ENCODE data around the gene AMFR. TPM values are rescaled to one million over a fixed set of nuclear protein-coding genes. Genes with fewer than 3 reads are reported as not detected.

The AMFR gene
- total and polyA plus RNA-seq, 2 of the 8 experiments (the other 6 are each of a cell fraction or from before 2014, with no cell fraction given), result 18.6 to 21.7 TPM

- DNase-seq (ENCODE audit: low read depth in 1 of 2, low spot score in 2 of 2) (no peak), FAIRE-seq (no peak)
- H4K91ac ChIP-seq (replicated peaks; ENCODE audit: insufficient read length, low read length), result peak overlapping the region; percentile 75
- H2AK5ac ChIP-seq (ENCODE audit: low read depth, low read length), result no peak overlapping the region
- no peak overlapping the region for H2BK12ac ChIP-seq (ENCODE audit: low read depth, low read length)
- H2BK120ac ChIP-seq (replicated peaks; ENCODE audit: low read depth, low read length), result peak overlapping the region; percentile 76
- H3K4me2 ChIP-seq (ENCODE audit: insufficient read depth in 1 of 2, low read depth in 2 of 2, low read length in 2 of 2), result peak overlapping the region; percentile 25 to 48; a peak in 2 of 4 replicates
- TF ChIP-seq POLR2A (IDR thresholded peaks at IDR 0.05; ENCODE audit: control extremely low read depth in 1 of 2, low read depth in 2 of 2, low read length in 2 of 2) (0 out of 3 replicates have a peak, but pooled peaks of 1 of the 2 experiments have one; percentile 7), CHD1 (IDR thresholded peaks at IDR 0.05; ENCODE audit: low read depth, low read length) (no peak), POLR2AphosphoS5 (IDR thresholded peaks at IDR 0.05; ENCODE audit: low read depth, low read length) (no peak), RAD21 (IDR thresholded peaks at IDR 0.05 in 1 of 2, conservative IDR thresholded peaks at IDR 0.05 in 1 of 2; ENCODE audit: low read depth in 2 of 2, low read length in 2 of 2) (no peak)
- H3K4me3 ChIP-seq (ENCODE audit: extremely low read depth in 1 of 4, insufficient read depth in 2 of 4, low read depth in 3 of 4, low read length in 4 of 4), result 0 out of 8 replicates have a peak overlapping the region, but pooled peaks of 1 of the 4 experiments have one; percentile 11
- no peak overlapping the region for H3K9ac ChIP-seq (replicated peaks in 1 of 4; ENCODE audit: extremely low read depth in 1 of 4, low read depth in 3 of 4, low read length in 3 of 4)
- H3K79me2 ChIP-seq (ENCODE audit: control insufficient read depth in 1 of 2, insufficient read depth in 2 of 2, low read length in 2 of 2), result no peaks in the 10 kb centered on the region
- H3K27ac ChIP-seq (ENCODE audit: low read depth, low read length), result no peak overlapping the region
- H3K23me2 ChIP-seq (ENCODE audit: low read depth, low read length), result no peaks in the 10 kb centered on the region
- peaks cover 0 to under 1% of the 10 kb centered on the region in 2 experiments for H4K20me1 ChIP-seq (replicated peaks in 1 of 2; ENCODE audit: control insufficient read depth in 1 of 2, insufficient read depth in 2 of 2, low read length in 2 of 2)
- H3K9me3 ChIP-seq (ENCODE audit: insufficient read depth in 2 of 2, low read depth in 1 of 2, low read length in 1 of 2), result no peaks in the 10 kb centered on the region
- H3K56ac ChIP-seq (replicated peaks; ENCODE audit: insufficient read length, low read depth, low read length), result no peak overlapping the region
- H3K18ac ChIP-seq (ENCODE audit: extremely low read depth, low read length), result peak overlapping the region; percentile 1; the same call in 1 of the 2 replicates
- no peaks in the 10 kb centered on the region for H3K36me3 ChIP-seq (ENCODE audit: control insufficient read depth in 2 of 4, insufficient read depth in 4 of 4, low read length in 3 of 4)
- H3K4ac ChIP-seq (replicated peaks; ENCODE audit: insufficient read length, low read depth, low read length), result no peak overlapping the region
- POLR2A ChIA-PET (ENCODE audit: partially characterized antibody), result interaction anchor here (0.5 to 1.0 kb wide), 4 partner anchors 11 to 265 kb away, joined by 3 to 4 read pairs (median 3); no protein-coding TSS in a partner anchor
- no peak overlapping the region for H2BK20ac ChIP-seq (ENCODE audit: low read length)
- H3K23ac ChIP-seq (ENCODE audit: insufficient read length), result no peak overlapping the region
- H4K5ac ChIP-seq (ENCODE audit: insufficient read length, low read depth, low read length), result peak overlapping the region; percentile 30
- no peak overlapping the region; the same call in 1 of the 2 replicates for H4K8ac ChIP-seq (ENCODE audit: extremely low read depth, insufficient read depth, low read length)
- peak overlapping the region; percentile 76; the same call in 1 of the 2 replicates for H2AFZ ChIP-seq (ENCODE audit: low read length)
- no peak overlapping the region for H3K14ac ChIP-seq (ENCODE audit: insufficient read length)
- H3K4me1 ChIP-seq (replicated peaks in 1 of 4; ENCODE audit: control insufficient read depth in 3 of 4, insufficient read depth in 4 of 4, low read length in 3 of 4), result peaks cover 0 to 15% (median 11%) of the 10 kb centered on the region in 4 experiments; a peak in 6 of 7 replicates
- no peaks in the 10 kb centered on the region; a peak in 1 of 7 replicates for H3K27me3 ChIP-seq (replicated peaks in 1 of 4; ENCODE audit: control insufficient read depth in 3 of 4, extremely low read depth in 1 of 4, insufficient read depth in 3 of 4, low read length in 3 of 4)
- H2BK15ac ChIP-seq (ENCODE audit: low read length), result no peak overlapping the region
- H2BK5ac ChIP-seq (ENCODE audit: low read depth, low read length), result no peak overlapping the region
- H3K79me1 ChIP-seq (ENCODE audit: low read depth, low read length), result no peaks in the 10 kb centered on the region; the same call in 1 of the 2 replicates
- 77% methylated on average over 12 of the region's 14 CpGs; no CpG with 5 or more reads in 1 of the 2 experiments for WGBS, 2 experiments (ENCODE audit: extremely low coverage in 1 of 2, insufficient coverage in 1 of 2, insufficient read length in 1 of 2, insufficient replicate concordance in 2 of 2, low coverage in 1 of 2, low lambda C conversion rate in 2 of 2, missing lambda C conversion rate in 1 of 2)
- CTCF ChIA-PET (ENCODE audit: partially characterized antibody), result interaction anchor here (0.8 to 3.4 kb wide), 24 partner anchors 8 to 489 kb away, joined by 3 to 16 read pairs (median 6); no protein-coding TSS in a partner anchor
Observed at GRCh38 chr16:56355786-56356275, 69.5 kb downstream of the AMFR start.
